ENCODE data around the gene ARL14EP.

The ARL14EP gene

GRCh38 chr11:30304620-30305019 lies 18.3 kb upstream of the ARL14EP start:
- no peaks in the 10 kb centered on the region for H3K36me3 ChIP-seq (ENCODE audit: insufficient read depth, low read length)
- no peaks in the 10 kb centered on the region for H3K9me3 ChIP-seq (ENCODE audit: insufficient read depth, low read depth, low read length)
- H3K4me1 ChIP-seq (ENCODE audit: insufficient read depth, low read length) = peaks cover 4% of the 10 kb centered on the region; the same call in 1 of the 2 replicates
- WGBS = 93% methylated on average over 1 of the region's 1 CpG
- no peak overlapping the region for H3K27ac ChIP-seq (ENCODE audit: low read depth, low read length)
- no peaks in the 10 kb centered on the region for H3K27me3 ChIP-seq (ENCODE audit: insufficient read depth, low read length)
- H3K4me3 ChIP-seq (ENCODE audit: low read length) = no peak overlapping the region
- H3K9ac ChIP-seq (ENCODE audit: low read depth, low read length) = no peak overlapping the region

GRCh38 chr11:30310623-30311022 lies 12.3 kb upstream of the ARL14EP start:
- peaks cover 7% of the 10 kb centered on the region for H3K9me3 ChIP-seq (ENCODE audit: insufficient read depth, low read depth, low read length)
- H3K9ac ChIP-seq (ENCODE audit: low read depth, low read length) = no peak overlapping the region
- H3K27ac ChIP-seq (ENCODE audit: low read depth, low read length) = no peak overlapping the region
- H3K4me1 ChIP-seq (ENCODE audit: insufficient read depth, low read length) = no peaks in the 10 kb centered on the region
- H3K27me3 ChIP-seq (ENCODE audit: insufficient read depth, low read length) = 0 out of 2 replicates have a peak, but pooled peaks cover 4% of the 10 kb centered on the region
- no peaks in the 10 kb centered on the region for H3K36me3 ChIP-seq (ENCODE audit: insufficient read depth, low read length)
- 95% methylated on average over 1 of the region's 1 CpG for WGBS
- no peak overlapping the region for H3K4me3 ChIP-seq (ENCODE audit: low read length)

- WGBS = 47% methylated on average over 2 of the region's 2 CpGs
- Histone ChIP-seq H3K9ac (ENCODE audit: low read depth, low read length) (no peak overlapping the region), H3K27me3 (ENCODE audit: insufficient read depth, low read length) (0 out of 2 replicates have a peak, but pooled peaks cover 5% of the 10 kb centered on the region), H3K4me3 (ENCODE audit: low read length) (no peak overlapping the region), H3K4me1 (ENCODE audit: insufficient read depth, low read length) (no peaks in the 10 kb centered on the region), H3K9me3 (ENCODE audit: insufficient read depth, low read depth, low read length) (peaks cover 7% of the 10 kb centered on the region), H3K36me3 (ENCODE audit: insufficient read depth, low read length) (no peaks in the 10 kb centered on the region), H3K27ac (ENCODE audit: low read depth, low read length) (no peak overlapping the region)
Observed at GRCh38 chr11:30311189-30311588, 11.7 kb upstream of the ARL14EP start.

- no peak overlapping the region for H3K4me3 ChIP-seq (ENCODE audit: low read length)
- H3K27ac ChIP-seq (ENCODE audit: low read depth, low read length) = no peak overlapping the region
- peaks cover 13% of the 10 kb centered on the region; the same call in 1 of the 2 replicates for H3K27me3 ChIP-seq (ENCODE audit: insufficient read depth, low read length)
- H3K9me3 ChIP-seq (ENCODE audit: insufficient read depth, low read depth, low read length) = peaks cover 7% of the 10 kb centered on the region
- H3K4me1 ChIP-seq (ENCODE audit: insufficient read depth, low read length) = no peaks in the 10 kb centered on the region
- H3K9ac ChIP-seq (ENCODE audit: low read depth, low read length) = no peak overlapping the region
- WGBS = no CpG with 5 or more reads among the region's 1 CpG
- H3K36me3 ChIP-seq (ENCODE audit: insufficient read depth, low read length) = no peaks in the 10 kb centered on the region
Observed at GRCh38 chr11:30312243-30312642, 10.7 kb upstream of the ARL14EP start.

GRCh38 chr11:30313580-30313979 lies 9.3 kb upstream of the ARL14EP start:
- H3K27ac ChIP-seq (ENCODE audit: low read depth, low read length) = no peak overlapping the region
- 86% methylated on average over 2 of the region's 2 CpGs for WGBS

GRCh38 chr11:30314625-30315024 lies 8.3 kb upstream of the ARL14EP start:
- no peak overlapping the region for H3K9ac ChIP-seq (ENCODE audit: low read depth, low read length)
- no peaks in the 10 kb centered on the region for H3K36me3 ChIP-seq (ENCODE audit: insufficient read depth, low read length)
- H3K27ac ChIP-seq (ENCODE audit: low read depth, low read length) = no peak overlapping the region
- peaks cover 7% of the 10 kb centered on the region for H3K9me3 ChIP-seq (ENCODE audit: insufficient read depth, low read depth, low read length)
- H3K27me3 ChIP-seq (ENCODE audit: insufficient read depth, low read length) = peaks cover 34% of the 10 kb centered on the region
- H3K4me1 ChIP-seq (ENCODE audit: insufficient read depth, low read length) = no peaks in the 10 kb centered on the region
- H3K4me3 ChIP-seq (ENCODE audit: low read length) = no peak overlapping the region

More at GRCh38 chr11:30313580-30313979, 9.3 kb upstream of the ARL14EP start:
- no peak overlapping the region for H3K9ac ChIP-seq (ENCODE audit: low read depth, low read length)
- H3K9me3 ChIP-seq (ENCODE audit: insufficient read depth, low read depth, low read length) = peaks cover 7% of the 10 kb centered on the region
- H3K27me3 ChIP-seq (ENCODE audit: insufficient read depth, low read length) = peaks cover 25% of the 10 kb centered on the region; the same call in 1 of the 2 replicates
- no peak overlapping the region for H3K4me3 ChIP-seq (ENCODE audit: low read length)
- H3K4me1 ChIP-seq (ENCODE audit: insufficient read depth, low read length) = no peaks in the 10 kb centered on the region
- no peaks in the 10 kb centered on the region for H3K36me3 ChIP-seq (ENCODE audit: insufficient read depth, low read length)

GRCh38 chr11:30316237-30316636 lies 6.7 kb upstream of the ARL14EP start:
- no peak overlapping the region for H3K27ac ChIP-seq (ENCODE audit: low read depth, low read length)
- no peak overlapping the region for H3K4me3 ChIP-seq (ENCODE audit: low read length)
- peaks cover 4% of the 10 kb centered on the region for H3K9me3 ChIP-seq (ENCODE audit: insufficient read depth, low read depth, low read length)
- no peaks in the 10 kb centered on the region for H3K4me1 ChIP-seq (ENCODE audit: insufficient read depth, low read length)
- H3K27me3 ChIP-seq (ENCODE audit: insufficient read depth, low read length) = peaks cover 50% of the 10 kb centered on the region
- no CpG with 5 or more reads among the region's 1 CpG for WGBS
- H3K36me3 ChIP-seq (ENCODE audit: insufficient read depth, low read length) = no peaks in the 10 kb centered on the region
- no peak overlapping the region for H3K9ac ChIP-seq (ENCODE audit: low read depth, low read length)

GRCh38 chr11:30317030-30317429 lies 5.9 kb upstream of the ARL14EP start:
- WGBS = 84% methylated on average over 2 of the region's 2 CpGs
- Histone ChIP-seq H3K36me3 (ENCODE audit: insufficient read depth, low read length) (no peaks in the 10 kb centered on the region), H3K4me1 (ENCODE audit: insufficient read depth, low read length) (no peaks in the 10 kb centered on the region), H3K27me3 (ENCODE audit: insufficient read depth, low read length) (peaks cover 56% of the 10 kb centered on the region), H3K9ac (ENCODE audit: low read depth, low read length) (no peak overlapping the region), H3K9me3 (ENCODE audit: insufficient read depth, low read depth, low read length) (no peaks in the 10 kb centered on the region), H3K27ac (ENCODE audit: low read depth, low read length) (no peak overlapping the region), H3K4me3 (ENCODE audit: low read length) (no peak overlapping the region)

- 97% methylated on average over 3 of the region's 4 CpGs for WGBS
- H3K27me3 ChIP-seq (ENCODE audit: insufficient read depth, low read length) = peaks cover 52% of the 10 kb centered on the region
- H3K4me3 ChIP-seq (ENCODE audit: low read length) = no peak overlapping the region
- H3K4me1 ChIP-seq (ENCODE audit: insufficient read depth, low read length) = peaks cover 11% of the 10 kb centered on the region
- H3K27ac ChIP-seq (ENCODE audit: low read depth, low read length) = no peak overlapping the region
- no peaks in the 10 kb centered on the region; the same call in 1 of the 2 replicates for H3K9me3 ChIP-seq (ENCODE audit: insufficient read depth, low read depth, low read length)
- no peak overlapping the region for H3K9ac ChIP-seq (ENCODE audit: low read depth, low read length)
- no peaks in the 10 kb centered on the region for H3K36me3 ChIP-seq (ENCODE audit: insufficient read depth, low read length)
Observed at GRCh38 chr11:30321321-30321720, 1.6 kb upstream of the ARL14EP start.

- Histone ChIP-seq H3K4me1 (ENCODE audit: insufficient read depth, low read length) (peaks cover 11% of the 10 kb centered on the region), H3K27me3 (ENCODE audit: insufficient read depth, low read length) (peaks cover 44% of the 10 kb centered on the region), H3K4me3 (ENCODE audit: low read length) (peak overlapping the region; percentile 98), H3K9ac (ENCODE audit: low read depth, low read length) (peak overlapping the region; percentile 96; the same call in 1 of the 2 replicates), H3K36me3 (ENCODE audit: insufficient read depth, low read length) (peaks cover 4% of the 10 kb centered on the region; the same call in 1 of the 2 replicates), H3K9me3 (ENCODE audit: insufficient read depth, low read depth, low read length) (no peaks in the 10 kb centered on the region; the same call in 1 of the 2 replicates), H3K27ac (ENCODE audit: low read depth, low read length) (no peak overlapping the region)
- WGBS = 79% methylated on average over 6 of the region's 6 CpGs
Observed at GRCh38 chr11:30322191-30322590, 713 bp upstream of the ARL14EP start.

- Histone ChIP-seq H3K9ac (ENCODE audit: low read depth, low read length) (no peak overlapping the region), H3K27me3 (ENCODE audit: insufficient read depth, low read length) (peaks cover 6% of the 10 kb centered on the region; the same call in 1 of the 2 replicates), H3K27ac (ENCODE audit: low read depth, low read length) (no peak overlapping the region), H3K36me3 (ENCODE audit: insufficient read depth, low read length) (peaks cover 12% of the 10 kb centered on the region), H3K4me1 (ENCODE audit: insufficient read depth, low read length) (peaks cover 11% of the 10 kb centered on the region), H3K9me3 (ENCODE audit: insufficient read depth, low read depth, low read length) (no peaks in the 10 kb centered on the region; the same call in 1 of the 2 replicates), H3K4me3 (ENCODE audit: low read length) (no peak overlapping the region)
- 90% methylated on average over 2 of the region's 2 CpGs for WGBS
Observed at GRCh38 chr11:30326114-30326778, 3.3 kb downstream of the ARL14EP start.
